HG02981 (cell line): ENCODE results near the gene SUCLG1.

ENCODE experiments used
- ATAC-seq: cut with Tn5 transposase; IDR thresholded peaks from one replicate; pipeline ENCODE4 v1.9.1; 2021; ENCODE audit warnings: mild to moderate bottlenecking, moderate library complexity; ENCODE audit not compliant: unreplicated experiment

SUCLG1 gene

DNA sequence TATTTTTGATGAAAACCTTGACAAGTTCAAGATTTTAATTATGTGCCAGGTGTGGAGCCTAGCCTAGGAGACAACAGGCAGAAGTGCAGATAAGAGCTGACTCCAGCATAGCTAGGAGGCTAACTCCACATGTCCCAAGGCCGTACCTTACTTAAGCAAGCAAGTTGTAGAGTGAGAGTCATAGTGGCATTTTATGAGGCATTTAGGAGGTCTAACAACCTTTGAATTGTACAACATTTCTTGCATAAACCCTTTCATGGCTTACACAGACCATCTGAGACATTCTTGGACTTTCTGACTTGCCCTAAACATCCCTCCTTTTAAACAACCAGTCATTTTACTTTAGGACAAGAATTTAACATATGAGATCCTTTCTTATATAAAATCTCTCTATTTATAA lies 8.3 kb upstream of the SUCLG1 start:
- no peak for ATAC-seq

- no peak for ATAC-seq
Measured at GRCh38 chr2:84461310-84461709, 2.2 kb upstream of the SUCLG1 start.

- ATAC-seq = no peak
Measured at GRCh38 chr2:84460670-84461069, 1.6 kb upstream of the SUCLG1 start.

DNA sequence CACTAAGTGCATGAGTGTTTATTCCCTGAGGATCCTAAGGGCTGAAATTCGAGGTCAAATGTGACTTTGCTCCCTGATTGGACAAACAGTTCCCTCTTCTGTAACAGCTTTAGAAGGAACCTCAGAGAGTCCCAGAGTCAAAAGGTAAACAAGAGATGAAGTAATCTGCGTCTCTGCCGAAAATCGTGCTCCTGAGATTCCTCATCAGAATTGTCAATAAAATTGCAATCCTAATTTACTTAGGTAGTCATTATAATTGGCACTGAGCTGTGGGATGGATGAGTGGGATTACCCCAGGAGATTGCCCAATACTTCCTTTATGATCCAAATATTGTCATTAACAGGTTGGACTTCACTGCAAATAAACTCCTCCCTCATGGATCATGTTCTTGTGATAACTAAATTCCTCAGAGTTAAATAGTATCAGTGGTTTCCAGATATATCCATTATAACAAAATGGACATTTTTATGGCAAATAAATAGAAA lies 907 bp upstream of the SUCLG1 start:
- no peak for ATAC-seq

DNA sequence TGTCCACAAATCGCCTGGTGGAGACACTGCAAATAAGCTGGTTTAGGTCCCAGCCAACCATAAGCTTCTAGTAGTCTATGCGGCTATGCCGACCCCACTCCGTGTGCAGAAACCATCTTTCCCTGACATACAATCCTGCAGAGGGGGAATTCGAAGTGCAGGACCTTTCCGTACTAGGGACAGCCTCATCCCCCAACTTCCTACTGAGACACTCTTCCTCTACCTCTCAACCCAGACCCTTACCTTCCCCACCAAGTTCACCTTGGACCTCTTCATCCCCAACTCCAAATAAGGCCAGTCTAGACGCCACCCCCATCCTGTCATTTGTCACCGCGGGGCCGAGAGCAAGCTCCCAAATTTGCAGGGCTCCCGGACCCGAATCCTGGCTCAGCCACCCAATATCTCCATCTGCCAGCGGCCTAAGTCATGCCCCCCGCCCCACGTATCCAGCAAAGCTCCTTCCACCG lies 496 bp downstream of the SUCLG1 start:
- ATAC-seq = peak; percentile 33

DNA sequence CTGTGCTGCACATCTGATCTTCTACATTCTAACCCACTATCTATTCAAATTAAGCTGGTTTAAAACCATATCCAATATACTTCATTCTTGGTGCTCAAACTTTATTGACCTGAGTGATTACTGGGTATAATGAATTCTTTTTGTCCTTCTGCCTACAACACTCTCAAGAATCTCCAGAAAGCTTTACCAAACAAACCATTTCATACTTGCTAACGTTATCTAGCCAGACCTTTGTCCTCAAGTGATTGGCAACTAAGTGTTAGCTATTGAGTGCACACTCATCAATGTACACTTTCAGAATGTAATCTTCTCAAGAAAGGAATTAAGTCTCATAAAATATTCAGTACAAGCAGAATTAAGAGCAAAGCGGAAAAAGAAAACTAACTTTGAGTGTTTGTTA lies 1.4 kb downstream of the SUCLG1 start:
- no peak for ATAC-seq

DNA sequence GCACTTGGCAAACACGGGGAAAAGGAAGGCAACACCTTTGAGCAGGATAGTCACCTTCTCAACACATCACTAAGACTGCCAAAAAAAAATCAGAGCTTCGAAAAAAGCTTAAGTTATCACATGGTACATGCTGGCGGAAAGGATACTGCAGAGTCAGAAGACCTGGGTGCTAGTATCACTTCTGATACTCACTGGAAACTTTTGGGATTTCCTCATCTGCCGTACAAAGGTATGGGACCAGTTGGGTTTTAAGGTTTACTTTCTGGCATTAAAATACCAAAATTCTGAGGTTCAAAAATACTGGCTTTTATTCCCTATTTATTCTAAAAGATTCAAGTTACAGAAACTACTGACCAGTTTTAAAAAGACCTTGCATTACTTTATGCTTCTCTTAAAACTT lies 2.9 kb downstream of the SUCLG1 start:
- no peak for ATAC-seq

DNA sequence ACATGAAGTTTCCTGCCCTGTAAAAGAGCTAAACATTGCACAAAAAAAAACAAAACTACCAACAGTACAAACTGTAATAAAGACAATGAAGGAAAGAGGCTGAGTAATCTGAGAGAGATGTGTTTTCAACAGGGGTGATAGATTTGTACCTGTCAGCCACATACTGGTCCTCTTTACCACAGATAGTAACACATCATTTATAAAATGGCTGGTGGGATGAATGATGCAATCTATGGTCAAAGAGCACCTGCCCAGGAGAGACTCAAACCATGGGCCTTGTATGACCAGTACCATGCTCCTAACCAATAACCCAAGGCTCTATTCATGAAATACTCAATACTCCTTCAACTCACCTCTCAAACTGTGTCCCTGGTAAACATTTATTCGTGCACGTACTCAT lies 4.5 kb downstream of the SUCLG1 start:
- no peak for ATAC-seq

DNA sequence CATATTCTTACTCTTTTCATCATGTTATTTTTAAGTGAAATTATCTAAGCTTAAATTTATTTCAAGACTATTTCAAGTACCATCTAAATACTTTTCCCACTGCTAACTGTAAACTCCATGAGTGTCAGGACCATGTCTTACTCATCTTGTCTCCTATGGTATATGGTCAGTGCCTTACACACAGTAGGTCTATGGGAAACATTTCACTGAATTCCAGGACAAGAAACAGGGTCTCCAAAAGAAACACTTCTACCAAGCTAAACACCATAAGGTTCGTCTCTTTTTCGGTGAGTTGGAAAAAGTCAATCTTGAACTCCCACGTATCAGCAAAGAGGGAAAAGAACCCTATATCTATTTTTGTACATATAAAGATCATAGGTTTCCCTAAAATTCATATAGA lies 6.5 kb downstream of the SUCLG1 start:
- no peak for ATAC-seq

DNA sequence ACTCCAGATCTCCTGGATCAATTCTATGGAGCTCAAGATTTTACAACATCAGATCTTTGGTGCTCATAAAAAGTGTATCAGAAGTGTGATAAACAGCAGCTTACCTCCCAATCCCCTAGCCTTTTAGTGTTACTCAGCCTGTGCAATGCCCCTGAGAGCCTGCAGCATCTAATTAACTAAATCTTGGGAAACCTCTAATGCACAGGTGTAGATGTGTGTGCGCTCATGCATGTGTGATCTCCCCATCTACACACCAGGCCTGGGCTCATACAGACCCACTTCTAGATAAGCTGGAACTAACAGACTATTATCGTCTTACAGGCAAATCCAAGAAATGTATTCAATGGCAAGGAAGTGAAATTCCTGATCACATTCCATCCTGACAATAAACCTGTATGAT lies 7.5 kb downstream of the SUCLG1 start:
- ATAC-seq = no peak

- ATAC-seq = no peak
Measured at GRCh38 chr2:84450288-84451227, 8.5 kb downstream of the SUCLG1 start.

- no peak for ATAC-seq
Measured at GRCh38 chr2:84449711-84450110, 9.4 kb downstream of the SUCLG1 start.

DNA sequence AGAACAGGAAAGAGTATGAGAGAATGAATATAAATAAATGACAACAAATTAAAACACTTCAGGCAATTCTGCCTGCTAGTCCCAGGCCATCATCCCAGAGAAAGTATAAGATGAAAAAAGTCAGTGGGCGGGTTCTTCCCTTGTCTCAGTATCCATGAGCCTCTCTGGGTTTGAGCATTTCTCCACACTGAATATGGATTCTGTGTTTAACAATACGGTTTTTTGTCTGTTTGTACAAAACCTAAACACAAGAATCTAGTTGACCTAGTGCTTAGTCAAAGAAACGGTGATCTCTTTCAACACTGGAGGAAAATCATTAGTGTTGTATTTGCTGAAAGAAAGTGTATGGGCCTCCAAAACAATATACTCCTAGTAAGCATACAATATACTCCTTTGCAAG lies 10.0 kb downstream of the SUCLG1 start:
- no peak for ATAC-seq

GRCh38 chr2:84443477-84443876 lies 15.6 kb downstream of the SUCLG1 start:
- ATAC-seq = no peak

DNA sequence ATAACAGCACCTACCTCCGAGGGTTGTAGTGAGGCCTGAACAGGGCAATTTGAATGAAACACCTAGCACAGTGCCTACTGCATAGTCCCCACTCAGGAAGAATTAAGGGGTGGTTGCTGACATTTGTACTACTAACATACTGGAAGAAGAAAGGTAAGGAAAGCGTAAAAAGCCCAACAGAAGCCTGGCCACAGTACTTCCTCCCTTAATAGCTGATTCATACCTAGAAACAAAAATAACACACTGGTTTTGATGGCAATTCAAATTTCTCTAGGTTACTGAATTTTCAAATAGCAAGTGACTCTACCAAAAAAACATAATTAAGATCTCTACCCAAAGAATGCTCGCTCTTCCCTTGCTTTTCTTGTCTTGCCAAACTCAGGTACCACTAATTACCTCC lies 16.2 kb downstream of the SUCLG1 start:
- no peak for ATAC-seq

- ATAC-seq = no peak
Measured at GRCh38 chr2:84441505-84441904, 17.6 kb downstream of the SUCLG1 start.

- no peak for ATAC-seq
Measured at GRCh38 chr2:84441036-84441435, 18.0 kb downstream of the SUCLG1 start.

- ATAC-seq = no peak
Measured at GRCh38 chr2:84435345-84436025, 23.6 kb downstream of the SUCLG1 start.

DNA sequence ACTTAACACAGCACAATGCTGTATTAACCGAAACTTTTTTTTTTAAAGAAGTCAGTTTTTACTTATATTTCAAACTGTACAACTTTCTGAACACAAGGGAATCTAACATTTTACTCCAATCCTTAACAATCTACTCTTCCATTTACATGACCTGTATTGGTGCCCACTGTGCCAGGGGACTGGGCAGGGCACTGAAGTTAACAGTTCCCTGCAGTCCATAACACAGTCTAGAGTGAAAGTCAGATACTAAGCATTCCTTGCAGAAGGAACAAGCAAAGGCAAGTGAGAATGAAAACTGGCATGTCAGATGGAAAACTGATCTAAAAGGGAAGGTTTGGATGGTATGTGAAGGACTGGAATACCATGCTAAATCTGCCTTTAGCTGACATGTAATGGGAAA lies 29.8 kb downstream of the SUCLG1 start:
- no peak for ATAC-seq

GRCh38 chr2:84427235-84428138 lies 31.6 kb downstream of the SUCLG1 start:
- peak; percentile 44 for ATAC-seq

DNA sequence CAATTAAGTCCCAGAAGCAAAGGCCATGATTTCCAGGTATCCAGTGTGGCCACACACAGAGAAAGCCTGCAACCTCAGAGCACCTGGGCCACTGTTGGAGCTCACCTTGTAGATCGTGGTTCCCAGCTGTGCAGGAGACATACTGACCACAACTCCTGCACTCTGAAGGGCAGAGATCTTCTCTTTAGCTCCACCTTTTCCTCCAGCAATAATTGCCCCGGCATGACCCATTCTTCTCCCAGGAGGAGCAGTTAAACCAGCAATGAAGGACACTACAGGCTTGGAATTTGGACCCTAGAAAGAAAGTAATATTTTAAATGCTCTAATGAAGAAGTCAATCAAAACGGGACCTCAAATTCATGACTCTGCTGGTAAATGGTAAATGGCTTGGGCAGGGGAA lies 33.8 kb downstream of the SUCLG1 start:
- ATAC-seq = no peak
